ENCODE measurements around the gene PDCD5.

DNA sequence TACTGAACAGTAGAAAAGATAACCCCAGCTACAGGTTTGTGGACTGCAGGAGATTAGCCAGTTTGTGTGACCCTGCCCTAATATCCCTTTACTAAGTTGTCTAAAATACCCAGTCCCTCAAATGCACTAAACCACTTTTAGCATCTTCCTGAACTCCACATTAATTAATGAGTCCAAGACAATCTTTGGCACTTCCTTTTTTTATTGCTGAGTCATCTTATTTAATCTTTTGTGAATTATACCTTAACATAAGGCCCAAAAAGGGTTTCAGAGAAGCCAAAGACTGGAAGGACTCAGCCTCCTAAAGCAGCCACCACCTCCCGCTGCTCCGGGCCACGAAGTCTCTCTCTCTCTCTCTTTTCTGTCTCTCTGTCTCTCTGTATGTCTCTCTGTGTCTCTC lies 48.8 kb upstream of the PDCD5 start:
- TF ChIP-seq, protein P1, sequence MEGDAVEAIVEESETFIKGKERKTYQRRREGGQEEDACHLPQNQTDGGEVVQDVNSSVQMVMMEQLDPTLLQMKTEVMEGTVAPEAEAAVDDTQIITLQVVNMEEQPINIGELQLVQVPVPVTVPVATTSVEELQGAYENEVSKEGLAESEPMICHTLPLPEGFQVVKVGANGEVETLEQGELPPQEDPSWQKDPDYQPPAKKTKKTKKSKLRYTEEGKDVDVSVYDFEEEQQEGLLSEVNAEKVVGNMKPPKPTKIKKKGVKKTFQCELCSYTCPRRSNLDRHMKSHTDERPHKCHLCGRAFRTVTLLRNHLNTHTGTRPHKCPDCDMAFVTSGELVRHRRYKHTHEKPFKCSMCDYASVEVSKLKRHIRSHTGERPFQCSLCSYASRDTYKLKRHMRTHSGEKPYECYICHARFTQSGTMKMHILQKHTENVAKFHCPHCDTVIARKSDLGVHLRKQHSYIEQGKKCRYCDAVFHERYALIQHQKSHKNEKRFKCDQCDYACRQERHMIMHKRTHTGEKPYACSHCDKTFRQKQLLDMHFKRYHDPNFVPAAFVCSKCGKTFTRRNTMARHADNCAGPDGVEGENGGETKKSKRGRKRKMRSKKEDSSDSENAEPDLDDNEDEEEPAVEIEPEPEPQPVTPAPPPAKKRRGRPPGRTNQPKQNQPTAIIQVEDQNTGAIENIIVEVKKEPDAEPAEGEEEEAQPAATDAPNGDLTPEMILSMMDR (conservative IDR thresholded peaks at IDR 0.05; ENCODE audit: low read depth, low read length), result no peak
- no peak for TF ChIP-seq MXI1 (IDR thresholded peaks at IDR 0.05; ENCODE audit: borderline replicate concordance, low read depth, low read length)
- TF ChIP-seq POLR2A (IDR thresholded peaks at IDR 0.05; ENCODE audit: low read depth, low read length), result no peak
- TF ChIP-seq, protein P2, sequence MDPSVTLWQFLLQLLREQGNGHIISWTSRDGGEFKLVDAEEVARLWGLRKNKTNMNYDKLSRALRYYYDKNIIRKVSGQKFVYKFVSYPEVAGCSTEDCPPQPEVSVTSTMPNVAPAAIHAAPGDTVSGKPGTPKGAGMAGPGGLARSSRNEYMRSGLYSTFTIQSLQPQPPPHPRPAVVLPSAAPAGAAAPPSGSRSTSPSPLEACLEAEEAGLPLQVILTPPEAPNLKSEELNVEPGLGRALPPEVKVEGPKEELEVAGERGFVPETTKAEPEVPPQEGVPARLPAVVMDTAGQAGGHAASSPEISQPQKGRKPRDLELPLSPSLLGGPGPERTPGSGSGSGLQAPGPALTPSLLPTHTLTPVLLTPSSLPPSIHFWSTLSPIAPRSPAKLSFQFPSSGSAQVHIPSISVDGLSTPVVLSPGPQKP (IDR thresholded peaks at IDR 0.05; ENCODE audit: borderline replicate concordance, low read depth, low read length), result no peak
- TF ChIP-seq MAZ (IDR thresholded peaks at IDR 0.05; ENCODE audit: borderline replicate concordance, low read depth, low read length), result no peak
- peak; percentile 85 for TF ChIP-seq NFE2L2 (IDR thresholded peaks at IDR 0.05; ENCODE audit: low read depth, low read length)
- no peak for TF ChIP-seq CEBPB (IDR thresholded peaks at IDR 0.05; ENCODE audit: low read depth, low read length)
- no peak for TF ChIP-seq RFX5 (IDR thresholded peaks at IDR 0.05; ENCODE audit: low read depth, low read length)
- no peak for TF ChIP-seq RAD21 (IDR thresholded peaks at IDR 0.05; ENCODE audit: low read length)
- no peak for TF ChIP-seq FOS (IDR thresholded peaks at IDR 0.05; ENCODE audit: low read depth, low read length)
- TF ChIP-seq BHLHE40 (IDR thresholded peaks at IDR 0.05; ENCODE audit: low read depth, low read length), result no peak
